ENCODE results near the gene FGD5.

Gene FGD5

GRCh38 chr3:14797731-14798130 is 21.0 kb upstream of the FGD5 start:
- Mint-ChIP-seq H3K4me3 (no peak overlapping the region), H3K27me3 (peaks cover 1% of the 10 kb centered on the region), H3K9me3 (ENCODE audit: low read depth) (no peaks in the 10 kb centered on the region), H3K4me1 (ENCODE audit: low read depth) (no peaks in the 10 kb centered on the region), H3K36me3 (no peaks in the 10 kb centered on the region), H3K27ac (no peak overlapping the region)

- Mint-ChIP-seq H3K9me3 (ENCODE audit: low read depth) (no peaks in the 10 kb centered on the region), H3K27ac (no peak overlapping the region), H3K36me3 (no peaks in the 10 kb centered on the region), H3K4me3 (no peak overlapping the region), H3K27me3 (peaks cover 3% of the 10 kb centered on the region), H3K4me1 (ENCODE audit: low read depth) (peaks cover 2% of the 10 kb centered on the region)
These were observed 20.5 kb upstream of the FGD5 start for GRCh38 chr3:14798231-14798630.

DNA sequence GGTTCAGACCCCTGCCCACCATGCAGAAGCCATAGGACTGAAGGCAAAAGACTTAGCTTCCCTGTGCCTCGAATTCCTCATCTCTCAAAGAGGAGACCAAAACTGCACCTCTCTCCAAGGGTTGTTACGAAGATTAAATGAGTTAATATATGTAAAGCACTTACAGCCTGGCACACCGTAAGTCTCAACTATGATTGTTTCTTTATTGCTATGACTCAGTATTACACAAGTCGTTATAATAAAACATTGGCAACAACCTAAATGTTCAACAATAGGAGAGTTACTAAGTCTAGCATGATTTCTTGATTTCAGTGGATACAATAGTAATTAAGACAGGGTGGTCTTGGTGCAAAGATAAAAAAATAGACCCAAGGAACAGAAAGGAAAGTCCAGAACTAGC is 19.6 kb upstream of the FGD5 start:
- H3K4me1 Mint-ChIP-seq (ENCODE audit: low read depth) = peaks cover 6% of the 10 kb centered on the region
- H3K27ac Mint-ChIP-seq = no peak overlapping the region
- no peaks in the 10 kb centered on the region for H3K36me3 Mint-ChIP-seq
- no peak overlapping the region for H3K4me3 Mint-ChIP-seq
- peaks cover 3% of the 10 kb centered on the region for H3K27me3 Mint-ChIP-seq
- H3K9me3 Mint-ChIP-seq (ENCODE audit: low read depth) = no peaks in the 10 kb centered on the region

GRCh38 chr3:14801031-14801430 is 17.7 kb upstream of the FGD5 start:
- Mint-ChIP-seq H3K27ac (no peak overlapping the region), H3K9me3 (ENCODE audit: low read depth) (no peaks in the 10 kb centered on the region)

DNA sequence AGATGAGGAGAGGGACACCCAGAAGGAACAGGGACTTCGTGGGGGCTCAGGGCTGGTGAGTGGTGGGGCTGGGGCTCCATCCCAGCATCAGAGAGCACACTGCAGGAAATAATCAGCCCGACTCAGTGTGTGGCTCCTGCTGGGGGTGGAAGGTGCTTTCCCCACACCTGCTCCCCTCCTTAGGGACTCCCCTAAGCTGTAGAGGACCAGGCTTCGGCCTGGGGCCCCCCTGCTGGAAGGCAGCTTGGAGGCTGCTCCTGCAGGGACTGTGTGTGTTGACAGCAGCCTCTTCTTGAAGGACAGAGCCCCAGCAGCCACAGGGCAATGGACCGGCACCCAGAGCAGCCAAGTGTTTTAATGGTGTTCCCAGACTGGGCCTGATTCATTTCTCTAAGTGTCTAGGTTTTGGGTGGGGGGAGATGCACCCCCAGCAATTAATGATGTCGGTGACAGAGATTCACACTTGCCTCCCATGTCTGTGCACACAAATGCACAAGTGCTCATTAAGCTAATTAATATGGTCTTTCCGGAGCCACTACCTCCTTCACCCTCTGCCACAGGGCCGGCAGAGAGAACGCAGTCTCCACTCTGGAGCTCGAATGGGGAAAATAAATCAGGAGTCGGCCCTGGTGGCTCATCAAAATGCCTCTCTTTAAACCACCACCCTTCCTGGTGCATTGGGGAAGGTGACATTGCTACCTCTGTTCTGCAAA is 16.9 kb upstream of the FGD5 start:
- no peaks in the 10 kb centered on the region for H3K36me3 Mint-ChIP-seq

More at GRCh38 chr3:14801031-14801430, 17.7 kb upstream of the FGD5 start:
- H3K4me1 Mint-ChIP-seq (ENCODE audit: low read depth) = peaks cover 13% of the 10 kb centered on the region
- peaks cover 9% of the 10 kb centered on the region for H3K27me3 Mint-ChIP-seq
- H3K36me3 Mint-ChIP-seq = no peaks in the 10 kb centered on the region
- H3K4me3 Mint-ChIP-seq = no peak overlapping the region

DNA sequence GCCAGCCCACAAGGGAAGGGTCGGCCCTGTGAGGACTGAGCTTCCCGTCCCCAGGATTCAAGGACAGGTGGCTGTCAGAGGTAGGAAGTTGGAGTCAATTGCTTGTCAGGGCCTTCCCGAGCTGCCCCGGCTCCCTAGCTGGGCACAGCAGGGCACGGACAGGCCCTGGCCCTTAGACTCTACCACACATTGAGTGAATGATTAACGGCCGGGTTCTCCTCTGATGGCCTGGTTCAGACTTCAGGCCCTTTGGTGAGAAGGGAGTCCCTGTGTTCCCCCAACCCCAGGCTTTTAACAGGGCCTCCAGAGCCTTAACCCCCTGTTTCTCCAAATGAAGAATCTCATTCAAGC is 16.4 kb upstream of the FGD5 start:
- H3K36me3 Mint-ChIP-seq = no peaks in the 10 kb centered on the region
- H3K4me1 Mint-ChIP-seq (ENCODE audit: low read depth) = peaks cover 13% of the 10 kb centered on the region
- H3K27me3 Mint-ChIP-seq = peaks cover 12% of the 10 kb centered on the region
- no peak overlapping the region for H3K4me3 Mint-ChIP-seq
- no peaks in the 10 kb centered on the region for H3K9me3 Mint-ChIP-seq (ENCODE audit: low read depth)
- H3K27ac Mint-ChIP-seq = no peak overlapping the region

More for the DNA sequence above, 16.9 kb upstream of the FGD5 start:
- Mint-ChIP-seq H3K9me3 (ENCODE audit: low read depth) (no peaks in the 10 kb centered on the region), H3K4me3 (no peak overlapping the region), H3K27ac (no peak overlapping the region), H3K27me3 (peaks cover 11% of the 10 kb centered on the region), H3K4me1 (ENCODE audit: low read depth) (peaks cover 13% of the 10 kb centered on the region)

- Mint-ChIP-seq H3K4me3 (no peak overlapping the region), H3K9me3 (ENCODE audit: low read depth) (no peaks in the 10 kb centered on the region), H3K36me3 (no peaks in the 10 kb centered on the region), H3K27me3 (peaks cover 12% of the 10 kb centered on the region), H3K4me1 (ENCODE audit: low read depth) (peaks cover 13% of the 10 kb centered on the region), H3K27ac (no peak overlapping the region)
These were observed 15.4 kb upstream of the FGD5 start for GRCh38 chr3:14803101-14803980.

DNA sequence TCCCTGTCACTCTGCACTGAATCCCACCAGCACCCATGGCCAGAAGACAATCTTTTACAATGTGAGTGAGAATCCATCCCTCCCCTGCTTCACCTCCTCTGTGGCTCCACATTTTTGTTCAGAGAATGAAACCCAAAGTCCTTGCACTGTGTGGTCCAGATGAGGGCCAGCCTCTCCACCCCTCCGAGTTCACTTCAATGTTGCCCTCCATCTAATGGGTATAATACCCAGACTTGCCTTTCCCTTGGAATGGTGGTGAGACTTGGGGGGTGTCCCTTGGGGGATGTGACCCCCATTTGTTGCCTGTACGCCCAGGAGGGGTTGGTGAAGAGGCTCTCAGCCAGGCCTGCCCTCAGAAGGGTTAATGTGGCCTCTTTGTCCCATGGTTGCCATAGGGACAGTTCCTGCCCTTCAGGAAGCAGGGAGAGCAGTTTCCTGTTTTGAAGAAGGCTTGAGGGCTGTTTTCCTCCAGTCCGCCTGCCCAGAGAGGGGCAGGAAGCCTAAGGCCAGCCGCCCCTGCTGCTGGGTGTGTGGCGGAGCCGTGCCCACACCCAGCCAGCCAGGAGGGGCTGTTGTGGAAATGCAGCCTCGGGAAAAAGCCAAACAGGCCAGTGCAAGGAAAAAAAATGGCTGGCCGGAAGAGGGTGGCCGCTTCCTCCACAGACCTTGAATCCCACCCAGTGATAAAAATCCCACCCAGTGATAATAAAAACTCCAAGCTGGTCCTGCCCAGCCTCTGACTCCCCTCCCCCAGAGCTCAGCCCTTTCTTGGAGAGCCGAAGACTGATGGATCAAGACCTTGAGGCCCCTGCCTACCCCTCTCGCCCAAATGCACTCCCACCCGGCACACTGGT is 14.6 kb upstream of the FGD5 start:
- H3K9me3 Mint-ChIP-seq (ENCODE audit: low read depth) = no peaks in the 10 kb centered on the region
- peaks cover 13% of the 10 kb centered on the region for H3K4me1 Mint-ChIP-seq (ENCODE audit: low read depth)
- H3K36me3 Mint-ChIP-seq = no peaks in the 10 kb centered on the region
- H3K27me3 Mint-ChIP-seq = peaks cover 14% of the 10 kb centered on the region
- H3K27ac Mint-ChIP-seq = no peak overlapping the region
- no peak overlapping the region for H3K4me3 Mint-ChIP-seq

DNA sequence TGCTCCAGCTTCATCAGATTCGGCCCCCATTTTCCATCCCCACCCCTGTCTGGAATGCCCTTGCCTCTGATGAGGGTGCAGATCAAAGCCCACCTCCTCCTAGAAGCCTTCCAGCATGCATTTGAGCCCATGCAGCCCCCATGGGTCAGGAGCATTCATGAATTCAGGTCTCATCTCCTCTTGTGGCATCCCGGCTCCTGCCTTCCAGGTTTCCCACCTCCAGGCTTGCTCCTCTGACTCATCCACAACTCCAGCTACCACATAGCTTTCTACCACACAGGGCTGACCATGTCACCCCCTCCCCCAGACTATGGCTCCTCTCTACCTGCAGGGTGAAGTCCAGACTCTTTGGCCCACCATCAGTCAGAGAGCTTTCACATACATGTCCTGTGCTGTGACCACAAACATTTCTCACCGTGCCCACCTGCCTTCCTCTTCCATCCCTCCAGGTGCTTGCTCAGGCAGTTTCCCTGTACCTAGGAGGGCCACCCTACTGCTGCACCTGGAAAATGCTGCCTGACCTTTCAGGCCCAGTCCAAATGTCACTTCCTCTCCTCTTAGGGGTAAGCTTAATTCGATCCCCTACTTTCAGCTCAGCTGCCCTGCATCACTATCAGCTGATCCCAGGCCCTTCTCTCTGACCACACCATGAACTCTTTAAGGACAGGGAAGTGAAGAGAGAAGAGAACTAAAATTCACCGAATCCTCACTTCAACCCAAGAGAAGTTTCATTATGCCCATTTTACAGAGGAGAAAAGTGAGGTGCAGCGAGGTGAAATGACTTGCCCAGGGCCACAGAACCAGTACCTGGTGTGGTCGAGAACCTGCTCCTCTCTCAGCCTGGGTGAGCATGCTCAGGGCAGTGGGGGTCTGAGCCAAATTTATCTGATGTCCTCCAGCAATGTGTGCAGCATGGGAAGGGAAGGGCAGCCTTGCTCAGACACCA is 13.7 kb upstream of the FGD5 start:
- H3K36me3 Mint-ChIP-seq = no peaks in the 10 kb centered on the region
- no peaks in the 10 kb centered on the region for H3K9me3 Mint-ChIP-seq (ENCODE audit: low read depth)
- no peak overlapping the region for H3K27ac Mint-ChIP-seq
- H3K4me3 Mint-ChIP-seq = no peak overlapping the region
- H3K27me3 Mint-ChIP-seq = peaks cover 14% of the 10 kb centered on the region
- H3K4me1 Mint-ChIP-seq (ENCODE audit: low read depth) = peaks cover 13% of the 10 kb centered on the region

GRCh38 chr3:14805961-14806537 is 12.7 kb upstream of the FGD5 start:
- H3K27ac Mint-ChIP-seq = no peak overlapping the region
- H3K27me3 Mint-ChIP-seq = peaks cover 15% of the 10 kb centered on the region
- peaks cover 14% of the 10 kb centered on the region for H3K4me1 Mint-ChIP-seq (ENCODE audit: low read depth)
- H3K9me3 Mint-ChIP-seq (ENCODE audit: low read depth) = no peaks in the 10 kb centered on the region
- H3K36me3 Mint-ChIP-seq = no peaks in the 10 kb centered on the region
- H3K4me3 Mint-ChIP-seq = no peak overlapping the region

DNA sequence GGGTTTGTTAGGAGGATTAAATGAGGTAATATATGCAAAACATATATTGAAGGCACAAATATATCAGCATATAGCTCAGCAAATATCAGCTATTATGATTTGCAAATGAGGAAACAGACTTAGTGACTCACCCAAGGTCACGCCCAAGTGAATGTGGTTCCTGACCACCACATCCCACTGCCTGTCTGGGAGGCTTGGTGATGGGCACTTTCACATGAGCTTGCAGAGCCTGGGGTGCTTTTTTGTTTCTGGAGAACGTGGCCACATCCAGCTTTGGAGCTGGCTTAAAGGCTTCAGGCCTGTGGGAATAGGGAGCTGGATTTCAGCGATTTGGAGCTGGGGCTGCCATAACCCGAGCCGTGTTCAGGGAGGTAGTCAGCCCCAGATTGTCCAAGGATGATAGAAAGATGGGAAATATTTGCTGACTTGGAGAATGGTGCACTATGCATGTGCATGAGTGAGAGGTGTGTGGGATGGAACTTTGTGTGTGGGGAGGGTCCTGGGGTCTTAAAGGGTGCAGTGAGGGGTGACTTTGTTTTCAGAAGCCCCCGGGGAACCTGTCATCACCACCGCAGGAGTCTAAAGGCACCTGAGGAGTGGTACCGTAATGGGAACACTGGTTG is 12.0 kb upstream of the FGD5 start:
- Mint-ChIP-seq H3K27me3 (peaks cover 19% of the 10 kb centered on the region), H3K4me1 (ENCODE audit: low read depth) (peaks cover 19% of the 10 kb centered on the region), H3K36me3 (no peaks in the 10 kb centered on the region), H3K4me3 (no peak overlapping the region), H3K27ac (no peak overlapping the region), H3K9me3 (ENCODE audit: low read depth) (no peaks in the 10 kb centered on the region)

- Mint-ChIP-seq H3K27me3 (peaks cover 29% of the 10 kb centered on the region), H3K27ac (no peak overlapping the region), H3K9me3 (ENCODE audit: low read depth) (no peaks in the 10 kb centered on the region), H3K36me3 (no peaks in the 10 kb centered on the region), H3K4me1 (ENCODE audit: low read depth) (peaks cover 20% of the 10 kb centered on the region), H3K4me3 (no peak overlapping the region)
These were observed 10.7 kb upstream of the FGD5 start for GRCh38 chr3:14808025-14808424.

DNA sequence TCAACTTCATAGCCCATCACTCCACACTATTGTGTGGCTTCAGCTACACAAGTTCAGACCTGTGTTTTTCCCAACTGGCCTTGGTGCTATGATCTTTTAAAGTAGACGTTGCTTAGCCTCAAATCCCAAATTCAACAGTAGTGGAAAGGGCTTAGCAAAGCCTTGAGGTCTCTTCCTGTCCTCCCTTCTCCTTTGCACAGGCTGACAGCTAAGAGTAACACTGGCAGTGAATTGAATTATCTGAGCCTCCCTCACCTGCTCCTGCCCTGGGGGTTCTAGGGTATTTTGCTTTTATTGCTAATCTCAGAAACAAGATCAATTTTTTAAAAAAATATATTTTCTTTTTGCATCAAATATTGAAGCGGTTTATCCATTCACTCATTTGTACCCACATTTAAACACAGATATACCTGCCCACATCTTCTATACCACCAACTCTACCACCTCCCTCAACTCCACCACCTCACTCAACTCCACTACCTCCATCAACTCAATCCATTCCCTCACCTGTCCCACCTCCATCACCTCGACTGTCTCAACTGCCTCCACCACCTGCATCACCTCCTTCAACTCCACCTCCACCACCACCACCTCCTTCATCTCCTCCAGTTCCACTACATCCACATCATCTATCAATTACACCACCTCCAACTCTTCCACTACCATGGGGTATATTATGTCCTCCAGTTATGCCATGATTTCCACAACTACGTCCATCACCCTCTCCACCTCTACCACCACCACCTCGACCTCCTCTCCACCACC is 10.1 kb upstream of the FGD5 start:
- H3K9me3 Mint-ChIP-seq (ENCODE audit: low read depth) = no peaks in the 10 kb centered on the region
- H3K27me3 Mint-ChIP-seq = peaks cover 32% of the 10 kb centered on the region
- no peaks in the 10 kb centered on the region for H3K36me3 Mint-ChIP-seq
- H3K4me3 Mint-ChIP-seq = no peak overlapping the region
- peaks cover 16% of the 10 kb centered on the region for H3K4me1 Mint-ChIP-seq (ENCODE audit: low read depth)
- H3K27ac Mint-ChIP-seq = no peak overlapping the region
